Muscle layer of duodenum (tissue), 2 donors: Measurements from ENCODE around the gene WDR46.

Experiments used
- H3K27ac ChIP-seq: one replicate; pipeline ENCODE4 v1.7.0; 2013; ENCODE audit warnings: mild to moderate bottlenecking, low read length
- H3K27me3 ChIP-seq: one replicate; pipeline ENCODE4 v1.7.0; 2013; ENCODE audit warnings: low read depth, mild to moderate bottlenecking, control low read depth, low read length
- H3K36me3 ChIP-seq, 2 donors: one replicate each; pipeline ENCODE4 v1.7.0; 2013; ENCODE audit warnings: low read length in 2 of 2, control low read depth in 1 of 2, mild to moderate bottlenecking in 1 of 2; ENCODE audit not compliant: insufficient read depth in 2 of 2, control insufficient read depth in 1 of 2
- H3K4me1 ChIP-seq, 2 donors: one replicate each; pipeline ENCODE4 v1.7.0; 2013; ENCODE audit warnings: low read length in 2 of 2, mild to moderate bottlenecking in 2 of 2, control low read depth in 1 of 2, moderate library complexity in 1 of 2; ENCODE audit not compliant: insufficient read depth in 2 of 2, control insufficient read depth in 1 of 2
- H3K4me3 ChIP-seq, 2 donors: one replicate each; pipeline ENCODE4 v1.7.0; 2013; ENCODE audit warnings: low read length in 2 of 2, low read depth in 1 of 2, mild to moderate bottlenecking in 1 of 2
- H3K9me3 ChIP-seq, 2 donors: one replicate each; pipeline ENCODE4 v1.7.0; 2013; ENCODE audit warnings: low read length in 2 of 2, control low read depth in 1 of 2, mild to moderate bottlenecking in 1 of 2; ENCODE audit not compliant: control insufficient read depth in 1 of 2
- donor health status: healthy.

WDR46 gene

GRCh38 chr6:33250731-33251130 is 38.3 kb downstream of the WDR46 start:
- Histone ChIP-seq H3K4me1 (peaks cover 10 to 25% of the 10 kb centered on the region in 2 donors), H3K27ac (no peak overlapping the region), H3K36me3 (peaks cover 8 to 16% of the 10 kb centered on the region in 2 donors), H3K27me3 (no peaks in the 10 kb centered on the region), H3K4me3 (no peak overlapping the region), H3K9me3 (no peaks in the 10 kb centered on the region)

- peak overlapping the region; percentile 97 for H3K27ac ChIP-seq
- no peaks in the 10 kb centered on the region for H3K9me3 ChIP-seq
- peaks cover 8 to 13% of the 10 kb centered on the region in 2 donors for H3K36me3 ChIP-seq
- peak overlapping the region; percentile 64 to 90 for H3K4me3 ChIP-seq
- no peaks in the 10 kb centered on the region for H3K27me3 ChIP-seq
- H3K4me1 ChIP-seq: peaks cover 10 to 25% of the 10 kb centered on the region in 2 donors
These were observed 39.1 kb downstream of the WDR46 start for GRCh38 chr6:33249732-33250630.

GRCh38 chr6:33248932-33249731 is 39.9 kb downstream of the WDR46 start:
- H3K9me3 ChIP-seq: no peaks in the 10 kb centered on the region
- H3K36me3 ChIP-seq: peaks cover 8 to 12% of the 10 kb centered on the region in 2 donors
- H3K4me1 ChIP-seq: peaks cover 10 to 25% of the 10 kb centered on the region in 2 donors
- peak overlapping the region; percentile 97 for H3K27ac ChIP-seq
- H3K27me3 ChIP-seq: no peaks in the 10 kb centered on the region
- H3K4me3 ChIP-seq: peak overlapping the region; percentile 64 to 90

GRCh38 chr6:33248643-33248931 is 40.5 kb downstream of the WDR46 start:
- Histone ChIP-seq H3K27ac (peak overlapping the region; percentile 93), H3K9me3 (no peaks in the 10 kb centered on the region), H3K36me3 (peaks cover 8 to 12% of the 10 kb centered on the region in 2 donors), H3K27me3 (no peaks in the 10 kb centered on the region), H3K4me3 (peak overlapping the region; percentile 64 to 82), H3K4me1 (peaks cover 10 to 25% of the 10 kb centered on the region in 2 donors)

- Histone ChIP-seq H3K9me3 (no peaks in the 10 kb centered on the region), H3K4me1 (peaks cover 10 to 25% of the 10 kb centered on the region in 2 donors), H3K27me3 (no peaks in the 10 kb centered on the region), H3K27ac (peak overlapping the region; percentile 93), H3K4me3 (peak overlapping the region; percentile 64 to 82), H3K36me3 (peaks cover 8 to 12% of the 10 kb centered on the region in 2 donors)
These were observed 40.9 kb downstream of the WDR46 start for GRCh38 chr6:33247977-33248642.

GRCh38 chr6:33243476-33243875 is 45.6 kb downstream of the WDR46 start:
- Histone ChIP-seq H3K4me3 (no peak overlapping the region), H3K4me1 (peaks cover under 1 to 7% of the 10 kb centered on the region in 2 donors), H3K9me3 (no peaks in the 10 kb centered on the region), H3K27me3 (peaks cover 3% of the 10 kb centered on the region), H3K27ac (no peak overlapping the region), H3K36me3 (no peaks in the 10 kb centered on the region)

- Histone ChIP-seq H3K9me3 (no peaks in the 10 kb centered on the region), H3K27ac (no peak overlapping the region), H3K27me3 (peaks cover 3% of the 10 kb centered on the region), H3K4me1 (no peaks in the 10 kb centered on the region), H3K4me3 (no peak overlapping the region), H3K36me3 (no peaks in the 10 kb centered on the region)
These were observed 47.1 kb downstream of the WDR46 start for GRCh38 chr6:33241968-33242367.

- Histone ChIP-seq H3K27ac (no peak overlapping the region), H3K4me3 (no peak overlapping the region), H3K36me3 (no peaks in the 10 kb centered on the region), H3K9me3 (no peaks in the 10 kb centered on the region), H3K4me1 (no peaks in the 10 kb centered on the region), H3K27me3 (peaks cover 7% of the 10 kb centered on the region)
These were observed 51.3 kb downstream of the WDR46 start for GRCh38 chr6:33237741-33238140.

GRCh38 chr6:33236852-33237251 is 52.2 kb downstream of the WDR46 start:
- peaks cover 7% of the 10 kb centered on the region for H3K27me3 ChIP-seq
- H3K36me3 ChIP-seq: no peaks in the 10 kb centered on the region
- no peaks in the 10 kb centered on the region for H3K9me3 ChIP-seq
- no peak overlapping the region for H3K27ac ChIP-seq
- H3K4me3 ChIP-seq: no peak overlapping the region
- H3K4me1 ChIP-seq: no peaks in the 10 kb centered on the region

GRCh38 chr6:33236328-33236727 is 52.7 kb downstream of the WDR46 start:
- no peak overlapping the region for H3K4me3 ChIP-seq
- H3K27me3 ChIP-seq: peaks cover 7% of the 10 kb centered on the region
- H3K36me3 ChIP-seq: no peaks in the 10 kb centered on the region
- H3K4me1 ChIP-seq: no peaks in the 10 kb centered on the region
- no peak overlapping the region for H3K27ac ChIP-seq
- H3K9me3 ChIP-seq: no peaks in the 10 kb centered on the region

GRCh38 chr6:33235221-33235634 is 53.8 kb downstream of the WDR46 start:
- Histone ChIP-seq H3K27me3 (peaks cover 4% of the 10 kb centered on the region), H3K27ac (no peak overlapping the region), H3K4me3 (no peak overlapping the region), H3K9me3 (no peaks in the 10 kb centered on the region), H3K36me3 (no peaks in the 10 kb centered on the region), H3K4me1 (no peaks in the 10 kb centered on the region)
